Vagina (tissue), 2 donors: ENCODE results near the gene AHCY.

ENCODE experiments used
- CTCF ChIP-seq, 3 experiments: fragments of 450-650 bp in 2 of 3; fragments of 200-600 bp in 1 of 3; sonication (generic) in 1 of 3; IDR thresholded peaks; one replicate each; pipeline ENCODE4 v1.5.1; 2017 to 2019; ENCODE audit warnings: antibody characterized with exemption in 3 of 3, mild to moderate bottlenecking in 2 of 3, moderate library complexity in 2 of 3
- POLR2A ChIP-seq, 2 donors: fragments of 450-650 bp; IDR thresholded peaks; one replicate each; pipeline ENCODE4 v1.6.1; 2017; ENCODE audit warnings: antibody characterized with exemption in 2 of 2, mild to moderate bottlenecking in 2 of 2, moderate library complexity in 2 of 2

- no peak for TF ChIP-seq POLR2A (IDR thresholded peaks at IDR 0.05)
- peak; percentile 98 to 99 (median 99) for TF ChIP-seq CTCF (IDR thresholded peaks at IDR 0.05)
Observed at GRCh38 chr20:34312544-34313217, 9.5 kb upstream of the AHCY start.
